NCI-H146 treated with DMSO at 0.1 percent for 48 hours (cell line): ENCODE measurements around the gene MRO.

ENCODE experiments used
- DNase-seq: peaks from one replicate; lab custom pipeline; 2025; ENCODE audit not compliant: unreplicated experiment; lab: John Stamatoyannopoulos, UW

The MRO gene

DNA sequence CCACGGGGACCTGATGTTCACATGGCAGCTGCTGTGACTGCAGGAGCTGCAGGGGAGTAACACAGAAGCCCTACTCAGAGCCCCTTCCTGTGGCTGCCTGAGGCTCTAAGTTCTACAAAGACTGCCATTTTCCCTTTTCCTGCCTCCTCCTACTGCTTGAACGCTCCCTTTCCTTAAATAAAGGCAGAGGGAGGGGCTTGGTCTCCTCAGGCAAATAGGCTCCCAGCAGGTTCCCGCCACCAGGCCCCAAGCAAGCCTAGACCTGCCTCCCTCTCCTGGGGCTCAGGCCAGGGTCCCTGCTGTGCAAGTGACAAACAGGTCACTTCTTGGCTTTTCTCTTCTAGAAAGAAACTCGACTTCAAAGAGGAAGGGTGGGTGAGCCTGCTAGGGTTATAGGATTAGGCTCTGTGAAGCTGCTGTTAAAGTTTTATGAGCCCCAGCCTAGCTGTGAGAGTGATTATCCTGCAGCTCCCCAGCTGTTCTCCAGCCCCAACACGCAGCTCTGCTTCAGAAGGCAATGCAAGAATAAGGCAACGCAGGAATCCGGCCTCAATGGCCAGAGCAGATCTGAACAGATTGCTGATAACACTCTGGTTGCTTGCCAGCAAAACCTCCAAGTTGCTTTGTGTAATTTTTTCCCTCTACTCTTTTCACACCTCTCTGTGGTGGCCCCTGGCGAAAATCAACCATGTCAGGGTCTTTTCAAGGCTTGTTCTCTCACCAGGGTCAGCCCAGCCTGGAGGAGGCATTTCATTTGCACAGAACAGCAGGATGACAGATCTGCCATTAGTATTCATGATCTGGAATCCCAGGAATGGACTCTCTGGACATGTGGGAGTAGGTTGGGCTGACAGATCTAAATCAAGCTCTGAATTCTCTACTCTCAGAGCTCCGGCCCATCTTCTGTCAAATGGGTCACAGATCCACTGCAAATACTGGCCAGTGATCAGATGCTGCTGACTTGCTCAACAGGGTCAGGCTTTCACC, 71.3 kb downstream of the MRO start:
- peak; percentile 96 for DNase-seq

DNA sequence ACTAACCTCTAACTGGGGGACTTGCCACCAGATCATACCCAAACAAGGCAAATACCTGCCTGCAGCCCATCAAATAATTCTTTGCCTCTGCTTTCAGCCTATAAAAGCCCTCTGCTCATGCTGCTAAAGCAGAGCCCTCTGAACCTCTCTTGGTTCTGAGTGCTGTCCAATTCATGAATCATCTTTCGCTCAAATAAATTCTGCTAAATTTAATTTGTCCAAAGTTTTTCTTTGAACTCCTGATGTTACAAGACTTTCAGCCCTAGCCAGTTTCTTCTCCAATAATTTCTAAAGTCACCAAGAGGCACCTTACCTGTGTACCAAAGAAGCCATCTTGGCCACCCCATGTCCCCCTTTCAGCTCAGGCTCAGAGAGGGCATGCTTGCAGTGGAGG, 72.0 kb downstream of the MRO start:
- no peak for DNase-seq

DNA sequence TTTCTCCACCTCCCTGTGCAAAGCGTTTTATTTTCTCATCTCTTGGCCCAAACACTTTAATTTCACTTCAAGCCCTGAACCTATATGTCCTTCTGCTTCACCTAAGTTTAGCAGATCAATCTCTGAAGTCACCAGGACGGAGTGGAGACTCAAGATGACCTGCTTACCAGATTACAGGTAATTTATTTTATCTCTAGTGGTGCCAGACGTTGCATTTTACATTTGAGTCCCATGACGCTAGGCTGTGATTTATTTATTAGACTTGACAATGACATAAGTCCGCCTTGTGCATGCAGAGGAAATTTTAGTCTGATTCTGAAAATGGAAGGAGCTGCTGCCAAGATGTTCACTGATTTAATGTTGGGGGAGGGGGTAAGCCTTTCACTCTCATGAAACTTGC, 73.9 kb downstream of the MRO start:
- DNase-seq, result no peak
